HepG2 (cell line): ENCODE measurements around the gene GRIN3B. TPM values are rescaled to one million over a fixed set of nuclear protein-coding genes. Genes with fewer than 3 reads are reported as not detected.
A peak's percentile ranks its signal among the peaks of the same experiment; 100 is the strongest.

Experiments
- AGO1 ChIP-seq: fragments of 200-400 bp; formaldehyde crosslinking; IDR thresholded peaks from 2 replicates; pipeline ENCODE4 v1.6.1; 2017; ENCODE audit warnings: mild to moderate bottlenecking, low read depth, low read length, moderate library complexity; ENCODE audit not compliant: poor library complexity, severe bottlenecking
- AHDC1 ChIP-seq: sonication (generic); formaldehyde crosslinking; IDR thresholded peaks from 2 replicates; pipeline ENCODE4 v1.5.1; 2020; ENCODE audit warnings: mild to moderate bottlenecking, missing genetic modification reagents, borderline replicate concordance
- BORCS8-MEF2B ChIP-seq: sonication (generic); formaldehyde crosslinking; IDR thresholded peaks from 2 replicates; pipeline ENCODE4 v1.8.0; 2022; ENCODE audit warnings: mild to moderate bottlenecking, missing genetic modification reagents
- ELF3 ChIP-seq: IDR thresholded peaks from 2 replicates; pipeline ENCODE4 v1.6.1; 2016; ENCODE audit warnings: missing genetic modification reagents, missing compliant biosample characterization
- EP300 ChIP-seq, 3 experiments: sonication (generic) in 1 of 3; formaldehyde crosslinking in 1 of 3; IDR thresholded peaks; 2 replicates each; pipeline versions ENCODE4 v1.5.1 to v1.6.1; 2011 to 2020; ENCODE audit warnings: low read depth in 2 of 3, low read length in 2 of 3, borderline replicate concordance in 1 of 3, improper control_type of control experiment in 1 of 3, mild to moderate bottlenecking in 1 of 3, missing genetic modification reagents in 1 of 3, moderate library complexity in 1 of 3
- GABPA ChIP-seq, 2 experiments: IDR thresholded peaks; 2 replicates each; pipeline ENCODE4 v1.6.1; 2011 to 2016; ENCODE audit warnings: low read depth in 2 of 2, low read length in 1 of 2, missing biosample characterization in 1 of 2, missing genetic modification characterization in 1 of 2
- KDM5B ChIP-seq: sonication (generic); formaldehyde crosslinking; IDR thresholded peaks from 2 replicates; pipeline ENCODE4 v1.4.0; 2020; ENCODE audit warnings: missing genetic modification reagents, mild to moderate bottlenecking, borderline replicate concordance
- KDM6A ChIP-seq: IDR thresholded peaks from 2 replicates; pipeline ENCODE4 v1.6.1; 2016; ENCODE audit warnings: low read depth
- MYC ChIP-seq: sonication (generic); formaldehyde crosslinking; IDR thresholded peaks from 2 replicates; pipeline ENCODE4 v1.9.0; 2021; ENCODE audit warnings: missing genetic modification reagents, borderline replicate concordance
- POLR2G ChIP-seq: fragments of 200-400 bp; formaldehyde crosslinking; IDR thresholded peaks from 2 replicates; pipeline ENCODE4 v1.6.1; 2018; ENCODE audit warnings: mild to moderate bottlenecking, low read depth, low read length, moderate library complexity
- ZBTB20 ChIP-seq: sonication (generic); formaldehyde crosslinking; IDR thresholded peaks from 2 replicates; pipeline ENCODE4 v1.8.1; 2023; ENCODE audit warnings: missing genetic modification reagents, low read depth, mild to moderate bottlenecking, borderline replicate concordance
- ZGPAT ChIP-seq: IDR thresholded peaks from 2 replicates; pipeline ENCODE4 v1.6.1; 2016; ENCODE audit warnings: mild to moderate bottlenecking
- ZNF333 ChIP-seq: sonication (generic); formaldehyde crosslinking; IDR thresholded peaks from 2 replicates; pipeline ENCODE4 v1.4.0; 2020; ENCODE audit warnings: mild to moderate bottlenecking, missing genetic modification reagents, borderline replicate concordance
- ZNF570 ChIP-seq: sonication (generic); formaldehyde crosslinking; IDR thresholded peaks from 2 replicates; pipeline ENCODE4 v1.4.0; 2020; ENCODE audit warnings: mild to moderate bottlenecking, missing genetic modification reagents, borderline replicate concordance
- ZNF740 ChIP-seq: sonication (generic); formaldehyde crosslinking; IDR thresholded peaks from 2 replicates; pipeline ENCODE4 v1.4.0; 2020; ENCODE audit warnings: missing genetic modification reagents
- ZNF772 ChIP-seq: sonication (generic); formaldehyde crosslinking; IDR thresholded peaks from 2 replicates; pipeline ENCODE4 v1.5.0; 2020; ENCODE audit warnings: mild to moderate bottlenecking, missing genetic modification reagents
- ZXDC ChIP-seq: sonication (generic); formaldehyde crosslinking; IDR thresholded peaks from 2 replicates; pipeline ENCODE4 v1.5.0; 2020; ENCODE audit warnings: mild to moderate bottlenecking, missing genetic modification reagents
- polyA plus RNA-seq, 8 experiments: library from polyadenylated mRNA; depleted of rRNA in 3 of 8; stranded (reverse) in 7 of 8; unstranded in 1 of 8; fragments of >200 nt; fragmentation: Illumina TruSeq in 4 of 8; extraction: Trizol in 4 of 8; gene quantifications; 2 replicates each; pipeline versions ENCODE4 v1.2.1 to v1.2.3, GENCODE V29; 2011 to 2016; ENCODE audit warnings: low read depth in 4 of 8, missing spikeins in 1 of 8, mixed read lengths in 1 of 8; ENCODE audit not compliant: insufficient read depth in 1 of 8
- total RNA-seq, 5 experiments: library from RNA; depleted of rRNA; stranded (reverse); fragments of >200 nt; fragmentation: Illumina TruSeq; extraction: Trizol; gene quantifications; 2 replicates each; pipeline ENCODE4 v1.2.3, GENCODE V29; 2016; ENCODE audit warnings: low read depth in 1 of 5

The GRIN3B gene
- total and polyA plus RNA-seq, 2 of the 13 experiments (the other 11 are each of a cell fraction or from before 2014, with no cell fraction given), result 0.07 to 0.20 TPM

- peak; percentile 35 for TF ChIP-seq ZNF333
- peak; percentile 88 for TF ChIP-seq ZNF740
- peak; percentile 98 to 99 for TF ChIP-seq EP300 (IDR thresholded peaks at IDR 0.05; ENCODE audit: low read depth in 2 of 2, low read length in 2 of 2)
- TF ChIP-seq EP300 (CRISPR knock-in tag; IDR thresholded peaks at IDR 0.05; ENCODE audit: borderline replicate concordance), result peak; percentile 99
- TF ChIP-seq KDM5B (CRISPR knock-in tag), result peak; percentile 70
- TF ChIP-seq AGO1, result peak; percentile 49
- TF ChIP-seq BORCS8-MEF2B (CRISPR knock-in tag), result no peak
- peak; percentile 97 for TF ChIP-seq ZGPAT (CRISPR knock-in tag)
- TF ChIP-seq ZNF570 (CRISPR knock-in tag), result no peak
- 0 out of 2 replicates have a peak, but pooled peaks have one; percentile 66 for TF ChIP-seq AHDC1 (CRISPR knock-in tag)
- TF ChIP-seq ELF3 (CRISPR knock-in tag), result peak; percentile 70
- TF ChIP-seq ZBTB20 (CRISPR knock-in tag), result peak; percentile 49; the same call in 1 of the 2 replicates
- peak; percentile 88 for TF ChIP-seq MYC (CRISPR knock-in tag)
- TF ChIP-seq POLR2G, result peak; percentile 63
- no peak for TF ChIP-seq GABPA (IDR thresholded peaks at IDR 0.05; ENCODE audit: low read depth, low read length)
- TF ChIP-seq GABPA (CRISPR knock-in tag; IDR thresholded peaks at IDR 0.05; ENCODE audit: low read depth), result peak; percentile 60; the same call in 1 of the 2 replicates
- 0 out of 2 replicates have a peak, but pooled peaks have one; percentile 67 for TF ChIP-seq ZXDC (CRISPR knock-in tag)
- TF ChIP-seq ZNF772 (CRISPR knock-in tag), result peak; percentile 83
- peak; percentile 100 for TF ChIP-seq KDM6A (CRISPR knock-in tag)
Measured at GRCh38 chr19:952680-953444, 47.4 kb upstream of the GRIN3B start (continued).
